Brain pericyte (primary cell): ENCODE results near the gene PPP2R5C.

Source experiments
- DNase-seq: peaks from one replicate; pipeline ENCODE4 v3.0.0-alpha.2; 2012; ENCODE audit warnings: low read depth, low spot score

PPP2R5C gene

DNA sequence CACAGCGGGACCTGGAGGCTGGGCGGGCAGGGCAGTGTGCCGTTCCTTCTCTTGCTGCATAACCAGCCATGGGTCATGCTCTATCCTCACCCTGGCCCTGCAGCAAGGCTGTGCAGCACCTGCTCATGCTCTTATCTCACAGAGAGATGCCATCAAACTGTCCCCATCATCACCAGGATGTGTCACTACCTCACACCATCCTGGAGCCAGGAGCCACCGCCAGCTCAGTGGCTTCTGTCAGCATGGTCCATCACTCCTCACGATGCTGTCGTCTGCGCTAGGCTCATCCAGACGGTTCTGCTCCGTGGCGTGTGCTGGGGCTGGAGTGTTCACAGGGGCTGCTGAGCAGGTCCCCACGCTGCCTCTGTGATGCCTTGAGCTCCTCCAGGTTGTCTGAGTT, 125.7 kb downstream of the PPP2R5C start:
- no peak for DNase-seq

DNA sequence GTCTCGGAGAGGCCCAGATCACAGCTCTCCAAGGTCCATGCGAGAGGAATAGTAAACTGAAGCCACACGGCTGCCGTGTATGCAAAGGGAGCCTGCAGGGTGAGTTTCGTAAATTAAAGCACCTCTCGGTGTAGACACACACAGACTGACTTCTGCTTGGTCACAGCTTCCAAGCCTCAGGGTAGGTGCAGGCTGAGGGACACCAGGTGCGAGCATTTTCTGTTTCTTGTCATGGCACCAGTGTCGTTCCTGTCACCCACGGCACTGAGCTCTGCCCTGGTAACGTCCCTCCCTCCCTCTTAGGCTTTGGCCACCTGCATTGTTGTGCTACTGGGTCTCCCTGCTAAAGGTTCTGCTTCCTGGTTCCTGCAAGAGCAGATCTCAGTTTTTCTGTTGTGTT, 126.7 kb downstream of the PPP2R5C start:
- no peak for DNase-seq

DNA sequence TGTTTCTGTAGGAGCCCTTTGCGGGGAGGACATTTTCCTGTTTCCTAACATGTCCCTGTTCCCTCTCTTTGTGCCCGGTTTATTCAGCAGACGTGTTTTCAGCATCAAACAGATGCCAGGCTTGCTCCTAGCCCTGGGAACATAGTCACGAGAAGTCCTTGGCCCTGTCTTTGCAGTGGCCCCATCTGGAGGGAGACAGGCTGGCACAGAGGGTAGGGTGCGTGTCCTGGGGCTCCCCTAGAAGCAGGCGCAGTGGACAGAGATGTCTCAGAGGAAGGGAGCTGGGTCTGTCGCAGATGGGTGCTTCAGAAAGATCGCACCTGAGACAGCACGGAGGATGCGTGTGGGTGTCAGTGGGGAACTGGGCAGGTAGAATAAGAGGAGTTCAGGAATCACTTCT, 127.9 kb downstream of the PPP2R5C start:
- no peak for DNase-seq

- DNase-seq = no peak
Measured at GRCh38 chr14:101889898-101890297, 128.4 kb downstream of the PPP2R5C start.

GRCh38 chr14:101891471-101891870, 130.0 kb downstream of the PPP2R5C start:
- DNase-seq = no peak

DNA sequence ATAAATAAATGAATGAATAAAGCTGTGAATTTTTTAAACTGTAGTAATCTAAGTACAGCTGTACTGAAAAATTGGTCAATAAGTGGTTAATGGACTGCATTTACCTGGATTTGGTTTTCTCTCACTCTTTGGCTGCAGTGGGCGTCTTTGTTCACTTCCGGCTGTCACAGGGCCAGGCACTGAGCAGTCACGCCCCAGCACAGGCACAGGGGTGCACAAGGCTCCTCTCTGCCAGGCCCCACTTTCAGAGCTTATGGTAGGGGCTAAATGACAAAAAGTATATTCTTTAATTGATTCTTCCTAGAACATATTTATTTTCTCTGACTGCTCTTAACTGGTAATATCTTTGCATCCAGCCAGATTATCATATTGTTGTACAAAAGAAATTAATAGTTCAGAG, 132.2 kb downstream of the PPP2R5C start:
- DNase-seq = no peak

DNA sequence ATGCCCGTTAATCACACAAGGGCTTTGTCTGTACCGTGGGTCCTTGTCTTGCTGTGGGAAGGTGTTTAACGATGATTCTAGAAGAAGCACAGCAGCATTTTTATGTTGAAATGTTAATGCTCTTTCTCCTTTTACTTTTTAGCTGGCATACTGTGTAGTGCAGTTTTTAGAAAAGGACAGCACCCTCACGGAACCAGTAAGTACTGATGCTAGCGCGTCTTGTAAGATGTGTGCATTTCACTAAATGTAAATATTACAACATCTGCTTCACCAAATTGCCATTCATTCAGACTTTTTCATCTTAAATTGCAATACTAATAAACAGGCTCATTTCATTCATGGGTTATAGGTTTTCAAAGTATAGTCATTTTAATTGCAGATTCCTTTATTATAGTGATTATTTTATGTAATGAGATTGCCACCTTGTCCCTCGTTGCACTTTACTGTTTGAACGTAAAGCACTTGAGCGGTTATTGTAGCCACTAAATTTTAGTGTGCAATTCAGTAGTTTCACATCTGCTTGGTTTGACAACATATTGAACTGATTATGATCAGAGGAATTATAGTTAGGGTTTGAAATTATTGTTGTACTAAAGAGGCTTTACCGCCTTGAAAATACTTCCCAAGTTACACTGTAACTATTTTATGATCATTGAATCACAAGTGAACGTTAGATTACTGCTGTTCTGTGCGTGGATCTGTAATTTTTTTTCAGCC, 133.0 kb downstream of the PPP2R5C start:
- no peak for DNase-seq

DNA sequence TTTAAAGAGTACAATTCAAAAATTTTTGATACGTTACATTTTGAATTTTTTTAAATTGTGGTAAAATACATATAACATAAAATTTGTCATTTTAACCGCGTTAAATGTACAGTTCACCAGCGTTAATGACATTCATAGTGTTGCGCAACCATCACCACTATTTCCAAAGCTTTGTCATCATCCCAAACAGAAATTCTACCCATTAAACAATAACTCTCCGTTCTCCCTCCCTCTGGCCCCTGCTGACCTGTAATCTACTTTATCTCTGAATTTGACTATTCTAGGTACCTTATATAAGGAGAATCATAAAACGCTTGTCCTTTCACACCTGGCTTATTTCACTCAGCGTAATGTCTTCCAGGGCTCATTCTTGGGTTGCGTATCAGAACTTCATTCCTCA, 133.7 kb downstream of the PPP2R5C start:
- no peak for DNase-seq

DNA sequence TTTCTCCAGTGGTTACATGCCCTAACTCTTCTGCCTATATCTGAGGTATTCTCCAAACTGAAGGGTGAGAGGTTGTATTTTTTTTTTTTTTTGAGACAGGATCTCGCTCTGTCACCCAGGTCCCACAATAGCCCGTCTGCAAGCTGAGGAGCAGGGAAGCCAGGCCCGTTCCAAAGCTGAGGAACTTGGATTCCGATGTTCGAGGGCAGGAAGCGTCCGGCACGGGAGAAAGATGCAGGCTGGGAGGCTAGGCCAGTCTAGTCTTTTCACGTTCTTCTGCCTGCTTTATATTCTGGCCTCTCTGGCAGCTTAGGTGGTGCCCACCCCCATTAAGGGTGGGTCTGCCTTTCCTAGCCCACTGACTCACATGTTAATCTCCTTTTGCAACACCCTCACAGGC, 135.8 kb downstream of the PPP2R5C start:
- DNase-seq = no peak

DNA sequence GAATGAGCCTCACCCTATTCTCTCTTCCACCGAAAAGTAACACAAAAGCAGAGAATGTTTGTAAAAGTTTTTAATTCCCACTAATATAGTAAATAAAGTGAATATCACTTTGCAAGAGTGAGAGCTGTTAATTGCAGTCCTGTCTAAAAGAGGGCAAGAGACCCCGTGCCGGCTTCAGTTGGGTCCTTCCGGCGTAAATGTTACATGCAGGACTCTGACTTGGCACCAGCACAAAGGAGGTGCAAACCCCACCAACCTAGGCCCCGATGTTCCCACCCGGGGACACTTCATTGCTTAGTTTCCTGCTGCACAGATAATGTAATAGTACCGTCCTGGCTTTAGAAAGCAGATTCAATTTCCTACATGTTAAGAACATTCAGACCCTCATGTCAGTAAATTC, 136.9 kb downstream of the PPP2R5C start:
- DNase-seq = no peak

- no peak for DNase-seq
Measured at GRCh38 chr14:101899263-101899662, 137.8 kb downstream of the PPP2R5C start.

DNA sequence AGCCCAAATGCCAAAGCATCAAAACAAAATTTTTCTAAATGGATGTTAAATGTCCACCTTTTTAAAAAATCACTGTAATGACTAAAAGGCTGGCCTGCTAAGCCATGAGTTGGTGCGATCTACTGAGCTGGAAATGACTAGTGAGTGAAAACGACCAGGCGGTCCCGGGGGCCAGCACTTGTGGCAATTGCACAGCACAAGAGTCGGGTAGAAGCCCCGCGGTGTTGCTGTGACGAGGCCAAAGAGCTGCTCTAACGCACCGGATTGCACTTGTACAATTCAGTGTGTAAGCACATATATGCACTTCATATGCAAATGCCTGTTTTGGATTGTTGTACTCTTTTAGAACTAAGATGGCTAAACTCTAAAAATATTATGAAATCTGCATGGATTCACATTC, 138.7 kb downstream of the PPP2R5C start:
- no peak for DNase-seq

DNA sequence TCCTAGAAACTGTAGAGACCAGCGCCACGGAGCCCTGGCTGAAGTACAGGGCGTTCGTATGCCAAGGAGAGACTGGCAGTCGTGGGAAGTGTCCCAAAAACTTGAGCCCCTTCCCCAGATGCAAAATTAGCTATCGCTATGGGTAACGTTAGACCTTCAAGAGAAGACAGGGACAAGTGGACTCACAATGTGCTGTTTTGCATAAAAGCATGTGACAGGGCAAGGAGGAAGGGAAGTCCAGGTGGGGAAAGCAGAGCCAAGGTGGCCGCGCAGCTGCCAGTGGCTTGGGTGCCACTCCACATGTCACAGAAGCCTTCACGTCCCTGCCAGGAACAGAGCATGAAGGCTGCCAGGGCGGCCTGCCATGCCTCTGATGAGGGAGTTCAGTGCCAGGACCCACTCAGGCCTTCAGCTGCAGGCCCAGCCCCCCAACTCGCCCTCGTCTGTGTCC, 141.6 kb downstream of the PPP2R5C start:
- no peak for DNase-seq

GRCh38 chr14:101905614-101906013, 144.1 kb downstream of the PPP2R5C start:
- no peak for DNase-seq

DNA sequence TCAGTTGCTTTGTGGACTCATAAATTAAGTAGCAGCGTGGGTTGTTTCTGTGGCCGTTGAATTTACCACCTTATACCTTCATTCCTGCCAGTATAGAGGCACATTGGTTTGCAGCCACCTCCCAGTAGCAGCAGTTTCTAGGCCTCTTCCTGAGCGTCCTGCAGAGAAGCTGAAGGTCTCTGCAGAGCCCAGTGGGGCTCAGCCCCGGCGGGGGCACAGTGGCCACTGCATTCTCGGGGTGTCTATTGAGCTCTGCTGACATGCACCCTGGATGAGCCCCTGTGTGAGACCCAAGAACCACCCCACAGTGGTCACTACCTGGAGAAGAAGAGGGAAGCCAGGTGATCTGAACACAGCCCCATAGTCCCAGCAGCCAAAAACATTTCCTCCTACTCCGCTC, 145.1 kb downstream of the PPP2R5C start:
- no peak for DNase-seq

DNA sequence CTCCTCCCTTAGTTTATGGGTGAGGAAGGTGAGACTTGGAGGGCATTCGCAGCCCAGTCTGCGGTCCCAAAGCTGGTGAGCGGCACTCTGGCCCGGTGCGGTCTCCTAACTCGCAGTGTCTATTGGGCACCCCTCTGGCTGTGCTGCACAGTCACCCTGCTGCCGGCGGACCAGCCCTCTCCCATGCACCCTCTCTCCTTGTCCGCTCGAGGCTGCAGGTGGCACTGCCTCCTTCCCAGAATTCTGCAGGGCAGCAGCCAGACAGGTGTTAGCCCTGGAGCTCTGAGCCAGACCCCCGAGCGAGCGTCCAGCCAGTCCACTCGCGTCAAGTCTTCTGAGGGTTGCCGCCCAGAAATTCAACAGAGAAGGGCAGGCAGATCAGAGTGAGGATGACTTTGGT, 146.1 kb downstream of the PPP2R5C start:
- no peak for DNase-seq

GRCh38 chr14:101908795-101909194, 147.3 kb downstream of the PPP2R5C start:
- no peak for DNase-seq

GRCh38 chr14:101909371-101910096, 148.0 kb downstream of the PPP2R5C start:
- no peak for DNase-seq

DNA sequence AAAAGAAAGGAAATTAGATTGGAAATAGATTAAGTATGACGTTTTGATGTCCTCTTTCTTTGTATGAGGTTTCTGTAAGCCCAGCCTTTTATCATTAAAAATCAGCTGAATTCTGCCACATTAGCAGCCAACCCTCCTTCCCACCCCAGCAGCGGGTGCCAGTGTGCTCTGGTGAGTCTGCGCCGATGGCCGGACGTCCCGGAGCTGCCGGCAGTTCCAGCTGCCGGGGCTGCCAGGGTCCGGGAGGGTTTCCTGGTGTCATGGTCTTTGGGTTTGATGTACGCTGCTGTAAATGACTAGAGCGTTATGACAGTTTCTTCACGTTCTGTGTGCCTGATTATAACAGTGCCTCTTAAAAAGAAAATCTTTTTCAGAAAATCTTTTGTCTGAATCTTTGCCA, 151.3 kb downstream of the PPP2R5C start:
- no peak for DNase-seq

GRCh38 chr14:101914083-101914482, 152.6 kb downstream of the PPP2R5C start:
- DNase-seq = no peak

DNA sequence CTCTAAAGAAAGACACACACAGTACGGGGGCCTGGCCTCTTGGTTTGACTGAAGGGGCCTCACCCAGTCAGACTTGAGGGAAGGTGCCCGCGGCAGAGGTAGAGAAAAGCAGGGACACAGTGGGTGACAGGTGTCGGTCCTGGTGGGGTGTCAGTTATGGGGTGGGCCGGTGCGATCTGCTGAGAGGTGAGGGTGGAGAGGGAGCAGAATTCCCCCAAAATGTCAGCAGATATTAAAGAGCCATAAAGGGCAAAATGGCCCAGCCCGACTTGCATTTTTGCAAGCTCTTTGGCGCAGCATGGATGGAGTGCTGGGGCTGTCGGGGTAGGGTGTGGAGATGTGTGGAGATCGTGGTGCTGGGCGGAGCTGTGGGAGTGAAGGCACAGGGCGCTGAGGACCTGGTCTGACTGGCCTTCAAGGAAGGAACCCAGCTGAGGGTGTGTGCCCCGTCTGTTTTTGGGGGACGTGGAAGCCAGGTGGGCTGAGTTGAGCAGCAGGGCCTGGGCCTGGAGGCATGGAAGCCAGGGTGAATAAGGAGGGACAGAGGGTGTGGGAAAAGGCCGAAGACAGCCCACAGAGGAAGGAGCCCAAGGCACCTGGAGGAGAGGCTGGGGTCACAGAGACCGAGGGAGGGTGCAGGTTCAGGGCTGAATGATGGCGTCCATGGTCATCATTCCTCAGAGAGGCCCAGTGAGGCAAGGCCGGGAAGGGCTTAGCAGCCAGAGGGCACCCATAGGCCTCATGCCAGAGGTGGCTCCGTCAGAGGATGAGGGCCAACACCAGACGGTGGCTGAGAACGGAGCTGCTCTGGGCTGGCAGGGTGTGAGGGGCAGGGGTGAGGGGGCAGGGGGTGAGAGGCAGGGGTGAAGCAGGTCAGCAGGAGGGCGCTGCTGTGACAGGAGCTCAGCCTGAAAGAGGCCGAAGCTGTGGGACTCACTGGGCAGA, 154.6 kb downstream of the PPP2R5C start:
- DNase-seq = no peak

GRCh38 chr14:101916816-101917412, 155.4 kb downstream of the PPP2R5C start:
- DNase-seq = no peak
